Amniotic stem cell (primary cell): Measurements from ENCODE around the gene DNASE1L2.

Source experiments
- DNase-seq: peaks from one replicate; lab custom pipeline; 2025; lab: John Stamatoyannopoulos, UW

Gene DNASE1L2

DNA sequence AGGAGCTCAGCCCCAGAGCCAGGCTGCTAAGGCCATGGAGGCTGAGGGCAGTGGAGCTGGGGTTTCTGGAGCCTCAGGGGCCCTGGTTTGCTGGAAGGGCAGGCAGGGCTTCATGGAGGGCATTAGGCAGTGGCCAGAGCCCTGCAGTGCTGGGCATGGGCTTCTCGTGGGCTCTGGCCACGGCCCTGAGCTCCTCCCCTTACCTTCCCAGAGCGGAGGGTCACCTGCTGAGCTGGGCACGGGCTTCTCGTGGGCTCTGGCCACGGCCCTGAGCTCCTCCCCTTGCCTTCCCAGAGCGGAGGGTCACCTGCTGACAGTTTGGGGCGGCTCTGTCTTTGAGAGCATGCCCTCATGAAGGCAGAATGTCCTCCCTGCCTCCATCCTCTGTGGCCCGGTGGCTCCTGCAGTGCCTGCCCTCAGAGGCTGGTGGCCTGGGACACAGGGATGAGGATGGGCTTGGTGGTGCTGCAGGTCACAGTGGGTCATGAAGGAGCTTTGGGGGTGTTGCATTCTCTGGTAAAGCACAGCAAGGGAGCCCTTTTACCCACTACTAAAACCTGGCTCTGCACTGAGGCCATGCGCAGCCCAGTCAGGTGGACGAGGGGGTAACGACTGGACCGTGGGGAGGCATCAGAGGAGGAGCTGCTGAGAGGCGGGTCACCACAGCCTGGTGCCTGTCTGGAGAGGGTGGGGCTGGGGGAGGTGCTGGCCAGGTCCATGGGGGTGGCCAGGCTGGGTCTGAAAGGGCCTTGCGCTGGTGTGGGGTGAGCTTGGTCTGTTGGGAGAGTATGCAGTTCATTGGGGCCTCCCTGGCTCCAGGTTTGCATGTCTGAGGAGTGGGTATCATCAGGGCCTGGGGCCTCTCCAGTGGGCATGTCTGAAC lies 34.6 kb downstream of the DNASE1L2 start:
- DNase-seq: no peak

- no peak for DNase-seq
These were observed 35.7 kb downstream of the DNASE1L2 start for GRCh38 chr16:2271848-2272461.

GRCh38 chr16:2273484-2273883 lies 37.2 kb downstream of the DNASE1L2 start:
- no peak for DNase-seq

DNA sequence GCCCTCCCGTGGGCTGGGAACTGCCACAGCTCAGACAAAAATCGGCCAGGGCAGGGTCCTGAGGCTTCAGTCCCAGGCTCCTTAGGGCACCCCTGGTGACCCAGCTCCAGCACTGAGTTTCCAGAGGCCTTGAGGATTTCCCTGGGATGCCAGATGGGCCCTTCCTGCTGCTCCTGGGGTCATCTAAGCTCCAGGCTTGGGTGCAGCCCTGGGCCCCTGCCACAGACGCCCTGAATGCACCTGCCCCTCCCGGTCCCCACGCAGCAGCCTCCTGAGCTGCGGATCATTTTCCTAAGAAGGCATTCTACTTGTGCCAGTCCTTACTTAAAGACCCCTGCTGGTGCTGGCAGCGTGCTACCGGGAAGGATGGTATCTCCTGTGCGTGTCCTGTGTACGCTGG lies 37.7 kb downstream of the DNASE1L2 start:
- DNase-seq: no peak

- DNase-seq: no peak
These were observed 39.5 kb downstream of the DNASE1L2 start for GRCh38 chr16:2275476-2276367.

DNA sequence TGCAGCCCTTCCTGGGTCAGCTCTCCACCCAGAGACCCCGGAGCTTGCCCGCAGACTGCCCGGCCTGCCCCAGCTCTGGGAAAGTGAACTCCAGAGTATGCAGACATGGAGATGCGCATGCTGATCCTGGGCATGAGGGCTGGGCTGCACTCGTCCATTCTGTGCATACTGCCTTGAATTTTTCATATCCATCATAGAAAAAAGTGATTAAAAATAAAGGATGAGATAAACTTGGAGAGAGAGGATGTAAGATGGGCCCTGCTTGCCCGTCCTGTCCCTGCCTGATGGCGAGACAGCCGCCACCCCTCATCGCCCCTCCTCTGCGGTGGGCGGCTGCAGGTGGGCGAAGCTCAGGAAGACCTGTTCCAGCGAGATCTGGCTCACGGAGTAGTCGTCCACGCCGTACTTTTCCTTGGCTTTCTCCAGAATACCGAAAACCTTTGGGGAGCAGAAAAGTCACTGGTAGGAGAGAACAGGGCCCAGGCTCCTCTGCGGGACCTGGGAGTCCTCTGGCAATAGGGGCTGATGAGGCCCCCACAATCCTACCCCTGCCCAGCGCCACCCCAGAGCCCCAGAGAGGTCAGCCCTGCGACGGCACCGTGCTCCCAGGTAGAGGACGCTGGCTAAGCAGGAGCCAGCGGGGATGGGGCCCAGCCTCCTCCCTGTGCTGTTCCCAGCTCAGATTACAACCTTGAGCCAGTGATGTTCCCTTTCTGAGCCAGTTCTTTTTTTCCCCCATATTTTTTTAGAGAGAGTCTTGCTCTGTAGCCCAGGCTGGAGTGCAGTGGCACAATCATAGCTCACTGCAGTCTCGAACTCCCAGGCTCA lies 40.3 kb downstream of the DNASE1L2 start:
- DNase-seq: no peak

- no peak for DNase-seq
These were observed 41.4 kb downstream of the DNASE1L2 start for GRCh38 chr16:2277466-2278271.

GRCh38 chr16:2278272-2278608 lies 42.0 kb downstream of the DNASE1L2 start:
- DNase-seq: no peak

DNA sequence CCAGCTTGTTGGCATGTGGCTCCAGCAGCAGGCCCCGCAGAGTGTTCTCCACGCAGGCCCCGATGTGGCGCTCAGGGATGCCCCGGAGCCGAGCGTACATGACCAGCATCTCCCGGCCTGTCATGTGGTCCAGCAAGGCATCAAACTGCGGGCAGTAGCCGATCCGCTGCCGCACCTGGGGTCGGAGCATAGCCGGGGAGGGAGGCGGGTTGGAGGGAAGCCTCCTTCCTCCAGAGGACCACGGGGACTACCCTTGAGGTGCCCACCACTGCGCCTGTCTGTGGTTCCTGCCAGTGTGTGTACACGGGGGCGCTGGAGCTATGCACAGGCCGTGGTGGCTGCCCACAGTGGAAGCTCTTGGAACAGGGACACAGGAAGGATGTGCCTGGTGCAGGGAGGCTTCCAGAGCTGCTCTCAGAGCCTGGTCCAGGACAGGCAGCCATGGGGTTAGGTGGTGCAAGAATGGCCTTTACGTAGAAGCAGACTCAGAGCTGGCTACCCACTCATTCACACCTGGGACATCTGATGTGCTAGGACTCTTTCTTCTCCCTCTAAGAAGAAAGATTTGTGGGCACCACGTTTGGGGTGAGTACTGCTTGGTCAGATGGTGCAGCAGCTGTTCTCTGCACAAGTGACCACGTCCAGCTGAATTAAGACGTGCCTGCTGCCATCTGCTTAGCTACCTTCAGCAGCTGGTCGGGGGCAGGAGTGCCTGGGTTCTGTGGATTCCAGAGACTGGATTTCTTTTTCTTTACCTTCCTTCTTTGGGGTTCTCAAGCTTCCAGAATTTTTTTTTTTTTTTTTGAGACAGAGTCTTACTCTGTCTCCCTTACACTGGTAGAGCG lies 42.9 kb downstream of the DNASE1L2 start:
- DNase-seq: no peak

DNA sequence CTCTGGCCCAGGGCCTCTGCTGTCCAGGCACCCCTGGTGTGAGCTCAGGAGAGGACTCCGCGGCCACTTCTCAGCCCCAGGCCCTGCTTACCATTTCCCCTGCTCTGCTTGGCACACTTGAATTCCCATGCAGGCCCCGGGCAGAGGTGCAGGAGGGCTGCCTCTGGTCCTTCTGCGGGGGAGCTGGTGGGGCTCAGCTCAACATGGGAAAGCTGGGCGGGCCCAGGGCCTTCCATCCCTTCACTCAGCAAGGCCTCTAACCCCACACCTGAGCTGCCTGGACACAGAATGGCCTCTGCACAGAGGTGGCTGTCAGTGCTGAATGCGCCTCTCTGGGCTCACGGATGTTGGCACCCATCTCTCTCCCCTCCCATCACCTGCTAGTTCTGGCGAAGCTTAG lies 44.2 kb downstream of the DNASE1L2 start:
- no peak for DNase-seq

- no peak for DNase-seq
These were observed 44.8 kb downstream of the DNASE1L2 start for GRCh38 chr16:2280981-2281542.

DNA sequence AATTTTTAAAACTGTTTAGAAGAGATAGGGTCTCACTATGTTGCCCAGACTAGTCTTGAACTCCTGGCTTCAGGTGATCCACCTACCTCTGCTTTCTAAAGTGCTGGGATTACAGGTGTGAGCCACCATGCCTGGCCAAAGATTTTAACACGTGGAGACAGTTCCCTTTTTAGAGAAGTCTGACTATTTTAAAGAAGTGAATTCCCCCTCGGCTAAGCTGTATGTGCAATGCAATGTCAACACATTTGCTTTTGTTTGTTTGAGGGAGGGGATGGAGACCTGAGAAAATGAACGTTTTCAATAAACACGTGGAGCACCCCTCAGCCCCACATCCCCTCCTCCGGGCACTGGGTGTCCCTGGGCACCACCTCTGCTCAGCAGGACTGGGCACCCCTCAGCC lies 46.0 kb downstream of the DNASE1L2 start:
- DNase-seq: no peak

DNA sequence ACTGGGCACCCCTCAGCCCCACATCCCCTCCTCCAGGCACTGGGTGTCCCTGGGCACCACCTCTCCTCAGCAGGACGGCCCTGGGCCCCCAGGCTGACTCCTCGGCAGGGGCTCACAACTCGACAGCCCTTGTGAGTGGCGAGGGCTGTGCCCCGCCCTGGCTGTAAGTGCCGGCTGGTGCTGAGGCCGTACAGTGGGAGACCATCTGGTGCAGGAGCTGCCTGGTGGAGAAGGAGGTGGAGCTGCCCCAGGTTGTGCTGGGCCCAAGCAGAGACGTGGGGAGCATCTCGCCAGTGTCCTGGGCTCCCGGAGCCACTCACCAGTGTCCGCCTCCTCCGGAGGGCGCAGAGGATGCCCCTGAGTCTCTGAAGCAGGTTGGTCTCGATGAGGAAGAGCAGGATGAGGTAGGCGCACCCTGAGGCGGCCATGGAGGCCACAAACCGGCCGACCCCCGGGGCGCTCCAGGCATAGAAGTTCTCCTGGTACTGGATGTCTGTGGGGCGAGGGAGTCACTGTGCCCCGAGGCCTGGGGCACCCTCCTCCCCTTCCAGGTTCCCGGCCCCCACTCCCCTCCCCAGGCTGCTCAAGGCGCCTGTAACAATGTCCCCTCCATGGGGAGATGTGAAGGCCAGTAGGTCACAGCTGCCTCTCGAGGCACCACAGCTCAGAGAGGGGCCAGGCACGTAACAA lies 46.8 kb downstream of the DNASE1L2 start:
- no peak for DNase-seq

- DNase-seq: no peak
These were observed 47.9 kb downstream of the DNASE1L2 start for GRCh38 chr16:2284001-2284770.

DNA sequence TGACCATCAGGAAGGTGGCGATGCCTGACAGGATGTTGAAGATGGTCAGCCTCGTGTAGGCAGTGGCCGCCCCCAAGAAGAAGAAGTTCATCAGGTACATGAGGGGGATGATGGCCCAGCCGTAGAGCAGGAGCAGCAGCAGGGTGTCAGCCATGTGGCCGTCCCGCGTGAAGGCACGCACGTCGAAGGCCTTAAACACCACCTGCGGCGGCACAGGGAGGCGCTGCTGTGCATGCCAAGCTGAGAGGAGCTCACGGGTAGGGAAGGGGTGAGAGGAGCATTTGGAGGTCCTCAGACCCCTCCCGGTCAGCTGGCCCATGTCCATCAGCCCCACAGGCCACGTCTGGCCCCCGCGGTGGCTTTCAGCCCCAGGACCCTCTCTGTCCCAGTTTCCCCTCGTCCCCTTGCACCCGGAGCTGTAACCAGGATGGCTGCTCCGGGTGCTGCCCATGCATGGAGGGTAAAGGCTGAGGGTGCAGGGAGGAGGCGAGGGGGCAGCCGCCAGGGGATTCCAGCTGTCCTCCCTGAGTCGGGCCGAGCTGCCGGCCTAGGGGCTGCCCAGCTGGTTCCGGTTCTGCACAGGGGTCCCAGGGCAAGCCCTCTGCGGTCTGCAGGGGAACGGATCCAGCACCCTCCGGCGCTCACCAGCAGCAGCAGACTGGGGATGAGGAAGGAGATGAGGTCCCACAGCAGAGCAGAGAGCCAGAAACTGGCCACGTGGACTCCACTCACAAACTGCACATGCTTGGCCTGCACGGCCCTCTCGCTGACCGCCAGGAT lies 48.7 kb downstream of the DNASE1L2 start:
- no peak for DNase-seq

DNA sequence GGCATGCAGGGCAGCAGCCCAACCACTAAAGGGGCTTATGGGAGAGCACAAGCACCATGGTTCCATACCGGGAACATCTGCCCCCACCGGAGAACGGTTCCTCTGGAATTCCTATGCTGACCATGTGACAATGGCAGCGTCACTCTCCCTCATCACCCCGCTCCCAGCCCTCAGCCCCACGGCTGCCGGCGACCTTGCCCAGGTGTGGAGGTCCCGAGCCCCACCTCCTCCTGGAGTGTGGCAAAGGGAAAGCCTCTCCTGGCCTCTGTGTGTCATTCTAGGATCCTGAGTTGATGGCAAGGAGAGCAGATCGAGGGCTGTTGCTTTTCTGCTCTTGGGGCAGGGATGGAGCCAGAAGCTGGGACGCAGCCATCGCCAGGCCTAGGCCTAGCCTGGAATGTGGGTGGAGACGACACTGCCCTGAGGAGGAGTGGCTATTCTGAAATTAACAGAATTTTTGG lies 49.5 kb downstream of the DNASE1L2 start:
- DNase-seq: no peak

- no peak for DNase-seq
These were observed 50.3 kb downstream of the DNASE1L2 start for GRCh38 chr16:2286550-2286949.
